ENCODE data around the gene RFX6. TPM values are rescaled to one million over a fixed set of nuclear protein-coding genes. Genes with fewer than 3 reads are reported as not detected.

The RFX6 gene
- total and polyA plus RNA-seq, 4 donors, result 0.10 TPM; not detected in 3

GRCh38 chr6:116929825-116930224 lies 52.8 kb downstream of the RFX6 start:
- 92% methylated on average over 1 of the region's 1 CpG for WGBS (ENCODE audit: insufficient coverage)
- no peaks in the 10 kb centered on the region for H3K36me3 ChIP-seq (ENCODE audit: control insufficient read depth, insufficient read depth, low read length)
- H3K4me3 ChIP-seq (ENCODE audit: low read depth, low read length), result no peak overlapping the region
- H3K4me1 ChIP-seq (ENCODE audit: control insufficient read depth, insufficient read depth, low read length), result no peaks in the 10 kb centered on the region
- DNase-seq (ENCODE audit: low read depth in 4 of 6, low spot score in 6 of 6), result no peak
- H3K9me3 ChIP-seq (ENCODE audit: control insufficient read depth, insufficient read depth, low read length), result no peaks in the 10 kb centered on the region
- H3K27ac ChIP-seq (ENCODE audit: low read depth, low read length), result no peak overlapping the region
- H3K27me3 ChIP-seq (ENCODE audit: control insufficient read depth, insufficient read depth, low read length), result no peaks in the 10 kb centered on the region

DNA sequence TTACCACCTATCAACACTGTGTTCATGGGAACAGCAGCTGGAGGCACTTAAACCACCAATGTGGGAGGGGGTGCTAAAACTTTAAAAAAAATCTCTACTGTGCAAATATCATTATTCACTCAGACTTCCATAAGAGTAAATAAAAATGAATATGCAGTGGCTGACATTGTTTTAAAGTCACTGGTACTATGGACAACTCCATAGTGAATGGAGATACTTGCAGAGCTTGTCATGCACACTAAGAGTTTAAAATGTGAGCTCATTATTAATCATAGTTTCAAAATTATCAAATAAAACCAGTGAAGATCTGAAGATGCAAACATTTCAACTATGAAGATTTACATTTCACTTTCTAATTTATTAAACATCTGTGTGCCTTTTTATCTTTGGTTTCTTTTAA lies 54.4 kb downstream of the RFX6 start:
- H3K36me3 ChIP-seq (ENCODE audit: control insufficient read depth, insufficient read depth, low read length), result no peaks in the 10 kb centered on the region

DNA sequence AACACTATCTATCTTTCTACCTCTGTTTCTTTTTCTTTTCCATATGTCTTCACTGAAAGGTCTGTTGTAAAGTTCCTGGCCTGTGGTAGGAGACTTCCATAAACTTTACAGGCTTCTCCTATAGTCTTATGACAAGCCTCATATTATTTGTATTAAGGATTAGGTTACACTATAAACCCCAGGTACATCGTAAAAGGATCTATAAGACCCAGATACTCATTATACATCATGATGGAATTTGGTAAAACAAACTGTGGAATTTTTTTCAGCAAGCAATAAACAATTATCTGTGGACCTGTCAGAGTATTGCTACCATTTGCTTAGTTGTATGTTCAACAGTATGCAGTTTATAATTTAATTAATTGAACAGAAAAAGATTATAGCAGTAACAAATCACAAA lies 55.5 kb downstream of the RFX6 start:
- Histone ChIP-seq H3K36me3 (ENCODE audit: control insufficient read depth, insufficient read depth, low read length) (no peaks in the 10 kb centered on the region), H3K4me3 (ENCODE audit: low read depth, low read length) (no peak overlapping the region), H3K4me1 (ENCODE audit: control insufficient read depth, insufficient read depth, low read length) (no peaks in the 10 kb centered on the region), H3K27me3 (ENCODE audit: control insufficient read depth, insufficient read depth, low read length) (no peaks in the 10 kb centered on the region), H3K27ac (ENCODE audit: low read depth, low read length) (no peak overlapping the region), H3K9me3 (ENCODE audit: control insufficient read depth, insufficient read depth, low read length) (no peaks in the 10 kb centered on the region)
- WGBS (ENCODE audit: insufficient coverage), result no CpG with 5 or more reads among the region's 1 CpG
- no peak for DNase-seq (ENCODE audit: low read depth in 4 of 6, low spot score in 6 of 6)

More for the DNA sequence above, 54.4 kb downstream of the RFX6 start:
- Histone ChIP-seq H3K4me3 (ENCODE audit: low read depth, low read length) (no peak overlapping the region), H3K9me3 (ENCODE audit: control insufficient read depth, insufficient read depth, low read length) (no peaks in the 10 kb centered on the region), H3K27ac (ENCODE audit: low read depth, low read length) (no peak overlapping the region), H3K4me1 (ENCODE audit: control insufficient read depth, insufficient read depth, low read length) (no peaks in the 10 kb centered on the region), H3K27me3 (ENCODE audit: control insufficient read depth, insufficient read depth, low read length) (no peaks in the 10 kb centered on the region)
- DNase-seq (ENCODE audit: low read depth in 4 of 6, low spot score in 6 of 6), result no peak

GRCh38 chr6:116933485-116933884 lies 56.4 kb downstream of the RFX6 start:
- DNase-seq (ENCODE audit: low read depth in 4 of 6, low spot score in 6 of 6), result peak in 2 of 6 donors; percentile 5 to 50
- no peaks in the 10 kb centered on the region for H3K27me3 ChIP-seq (ENCODE audit: control insufficient read depth, insufficient read depth, low read length)
- H3K4me1 ChIP-seq (ENCODE audit: control insufficient read depth, insufficient read depth, low read length), result no peaks in the 10 kb centered on the region
- no peak overlapping the region for H3K27ac ChIP-seq (ENCODE audit: low read depth, low read length)
- H3K9me3 ChIP-seq (ENCODE audit: control insufficient read depth, insufficient read depth, low read length), result no peaks in the 10 kb centered on the region
- H3K36me3 ChIP-seq (ENCODE audit: control insufficient read depth, insufficient read depth, low read length), result no peaks in the 10 kb centered on the region
- H3K4me3 ChIP-seq (ENCODE audit: low read depth, low read length), result no peak overlapping the region
- WGBS (ENCODE audit: insufficient coverage), result 5% methylated on average over 2 of the region's 2 CpGs

- 85% methylated on average over 5 of the region's 8 CpGs for WGBS (ENCODE audit: insufficient coverage)
- no peak for DNase-seq (ENCODE audit: low read depth in 4 of 6, low spot score in 6 of 6)
- H3K4me3 ChIP-seq (ENCODE audit: low read depth, low read length), result no peak overlapping the region
- no peaks in the 10 kb centered on the region for H3K36me3 ChIP-seq (ENCODE audit: control insufficient read depth, insufficient read depth, low read length)
- H3K27ac ChIP-seq (ENCODE audit: low read depth, low read length), result no peak overlapping the region
- H3K27me3 ChIP-seq (ENCODE audit: control insufficient read depth, insufficient read depth, low read length), result no peaks in the 10 kb centered on the region
- no peaks in the 10 kb centered on the region for H3K4me1 ChIP-seq (ENCODE audit: control insufficient read depth, insufficient read depth, low read length)
- H3K9me3 ChIP-seq (ENCODE audit: control insufficient read depth, insufficient read depth, low read length), result no peaks in the 10 kb centered on the region
These were observed 61.3 kb downstream of the RFX6 start for GRCh38 chr6:116938305-116938704.

DNA sequence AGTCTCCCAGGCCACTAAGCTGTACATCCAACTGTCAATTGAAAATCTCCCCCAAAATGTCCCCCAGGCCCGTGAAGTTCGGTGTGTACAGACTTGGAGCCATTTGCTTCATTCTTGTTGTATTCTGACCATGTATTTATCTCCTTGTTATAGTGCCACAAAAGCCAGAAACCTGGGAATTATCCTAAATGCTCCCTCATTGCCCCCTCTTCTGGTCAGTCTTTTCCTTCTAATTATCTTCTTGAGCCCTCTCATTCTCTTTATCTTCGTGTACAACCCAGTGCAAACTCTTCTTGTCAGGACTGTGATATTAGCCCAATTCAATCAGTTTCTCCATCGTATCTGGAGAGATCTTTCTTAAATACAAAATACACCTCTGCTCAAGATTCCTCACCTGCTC lies 64.7 kb downstream of the RFX6 start:
- Histone ChIP-seq H3K27me3 (ENCODE audit: control insufficient read depth, insufficient read depth, low read length) (no peaks in the 10 kb centered on the region), H3K4me1 (ENCODE audit: control insufficient read depth, insufficient read depth, low read length) (no peaks in the 10 kb centered on the region), H3K4me3 (ENCODE audit: low read depth, low read length) (no peak overlapping the region), H3K36me3 (ENCODE audit: control insufficient read depth, insufficient read depth, low read length) (no peaks in the 10 kb centered on the region), H3K27ac (ENCODE audit: low read depth, low read length) (no peak overlapping the region), H3K9me3 (ENCODE audit: control insufficient read depth, insufficient read depth, low read length) (no peaks in the 10 kb centered on the region)
- no peak for DNase-seq (ENCODE audit: low read depth in 4 of 6, low spot score in 6 of 6)
- WGBS (ENCODE audit: insufficient coverage), result 49% methylated on average over 4 of the region's 4 CpGs

GRCh38 chr6:116945809-116946208 lies 68.8 kb downstream of the RFX6 start:
- no peak overlapping the region for H3K27ac ChIP-seq (ENCODE audit: low read depth, low read length)
- no peaks in the 10 kb centered on the region for H3K9me3 ChIP-seq (ENCODE audit: control insufficient read depth, insufficient read depth, low read length)
- WGBS (ENCODE audit: insufficient coverage), result 87% methylated on average over 5 of the region's 5 CpGs
- no peaks in the 10 kb centered on the region for H3K4me1 ChIP-seq (ENCODE audit: control insufficient read depth, insufficient read depth, low read length)
- no peaks in the 10 kb centered on the region for H3K27me3 ChIP-seq (ENCODE audit: control insufficient read depth, insufficient read depth, low read length)
- DNase-seq (ENCODE audit: low read depth in 4 of 6, low spot score in 6 of 6), result no peak
- no peak overlapping the region for H3K4me3 ChIP-seq (ENCODE audit: low read depth, low read length)
- H3K36me3 ChIP-seq (ENCODE audit: control insufficient read depth, insufficient read depth, low read length), result no peaks in the 10 kb centered on the region

DNA sequence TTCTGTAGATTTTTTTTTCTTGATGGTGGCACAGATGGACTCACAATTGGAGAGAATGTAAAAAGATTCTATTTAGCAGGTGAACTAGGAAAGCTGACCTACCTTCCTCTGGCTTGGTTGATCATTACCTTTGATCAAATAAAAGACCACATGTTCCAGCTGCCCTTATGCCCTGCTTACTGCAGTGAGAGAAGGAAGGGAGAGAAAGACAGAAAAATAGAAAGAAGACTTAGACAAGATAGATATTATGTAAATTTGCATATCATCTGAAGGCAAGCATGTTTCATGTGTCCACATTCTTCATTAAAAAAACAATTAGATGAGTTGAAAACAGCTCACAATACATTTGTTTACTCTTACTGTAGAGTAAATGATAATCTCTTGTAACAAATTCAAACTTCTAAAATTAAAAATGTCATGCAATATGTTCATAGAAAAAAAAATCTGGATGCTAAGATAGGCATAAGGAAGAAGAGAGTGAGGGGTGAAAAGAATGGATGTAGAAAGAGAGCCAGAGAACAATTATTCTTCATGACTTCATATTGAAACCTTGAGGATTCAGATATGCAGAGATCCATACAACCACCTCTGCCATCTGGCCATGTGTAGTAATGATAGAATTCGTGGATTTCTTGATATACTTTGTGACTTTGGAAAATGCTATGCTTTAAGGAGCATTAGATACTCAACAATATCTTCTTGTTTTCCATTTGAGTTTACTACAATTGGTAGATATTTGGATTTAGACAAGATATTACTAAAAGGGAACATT lies 71.7 kb downstream of the RFX6 start:
- Histone ChIP-seq H3K36me3 (ENCODE audit: control insufficient read depth, insufficient read depth, low read length) (no peaks in the 10 kb centered on the region), H3K9me3 (ENCODE audit: control insufficient read depth, insufficient read depth, low read length) (no peaks in the 10 kb centered on the region), H3K4me1 (ENCODE audit: control insufficient read depth, insufficient read depth, low read length) (no peaks in the 10 kb centered on the region), H3K27me3 (ENCODE audit: control insufficient read depth, insufficient read depth, low read length) (no peaks in the 10 kb centered on the region), H3K27ac (ENCODE audit: low read depth, low read length) (no peak overlapping the region), H3K4me3 (ENCODE audit: low read depth, low read length) (no peak overlapping the region)
- WGBS (ENCODE audit: insufficient coverage), result no CpG with 5 or more reads among the region's 1 CpG
- DNase-seq (ENCODE audit: low read depth in 4 of 6, low spot score in 6 of 6), result peak in 1 of 6 donors; percentile 19

DNA sequence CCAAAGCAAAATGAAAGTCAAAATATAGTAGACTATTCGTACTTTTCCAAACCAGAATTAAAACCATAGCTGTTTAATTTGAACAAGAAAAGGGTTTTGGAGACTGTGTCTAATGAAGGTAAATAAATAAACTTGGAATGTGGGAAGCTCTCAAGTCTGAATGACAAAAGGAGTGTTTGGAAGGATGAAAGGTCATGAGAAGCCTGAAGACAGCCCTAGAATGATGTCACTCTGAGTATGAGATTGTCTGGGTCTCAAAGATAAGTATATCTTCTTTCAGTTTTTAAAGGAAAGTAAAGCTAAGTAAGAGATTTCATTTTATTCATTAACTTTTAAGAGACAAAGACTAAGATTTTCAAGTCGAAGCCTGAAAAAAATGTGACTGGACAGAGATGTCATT lies 72.9 kb downstream of the RFX6 start:
- Histone ChIP-seq H3K4me1 (ENCODE audit: control insufficient read depth, insufficient read depth, low read length) (no peaks in the 10 kb centered on the region), H3K36me3 (ENCODE audit: control insufficient read depth, insufficient read depth, low read length) (no peaks in the 10 kb centered on the region), H3K27ac (ENCODE audit: low read depth, low read length) (no peak overlapping the region), H3K4me3 (ENCODE audit: low read depth, low read length) (no peak overlapping the region), H3K9me3 (ENCODE audit: control insufficient read depth, insufficient read depth, low read length) (no peaks in the 10 kb centered on the region), H3K27me3 (ENCODE audit: control insufficient read depth, insufficient read depth, low read length) (no peaks in the 10 kb centered on the region)
- DNase-seq (ENCODE audit: low read depth in 4 of 6, low spot score in 6 of 6), result no peak
- WGBS (ENCODE audit: insufficient coverage), result no CpG with 5 or more reads among the region's 2 CpGs

GRCh38 chr6:116954335-116954734 lies 77.3 kb downstream of the RFX6 start:
- H3K9me3 ChIP-seq (ENCODE audit: control insufficient read depth, insufficient read depth, low read length), result no peaks in the 10 kb centered on the region
- no peak overlapping the region for H3K27ac ChIP-seq (ENCODE audit: low read depth, low read length)
- DNase-seq (ENCODE audit: low read depth in 4 of 6, low spot score in 6 of 6), result no peak
- no peaks in the 10 kb centered on the region for H3K27me3 ChIP-seq (ENCODE audit: control insufficient read depth, insufficient read depth, low read length)
- no CpG with 5 or more reads among the region's 2 CpGs for WGBS (ENCODE audit: insufficient coverage)
- H3K4me1 ChIP-seq (ENCODE audit: control insufficient read depth, insufficient read depth, low read length), result no peaks in the 10 kb centered on the region
- no peaks in the 10 kb centered on the region for H3K36me3 ChIP-seq (ENCODE audit: control insufficient read depth, insufficient read depth, low read length)
- H3K4me3 ChIP-seq (ENCODE audit: low read depth, low read length), result no peak overlapping the region

Data from spinal cord (tissue), 10 donors.